GM18907 (cell line): Measurements from ENCODE around the gene PPM1F.

Source experiments
- ATAC-seq: cut with Tn5 transposase; IDR thresholded peaks from one replicate; pipeline ENCODE4 v1.9.1; 2021; ENCODE audit warnings: mild to moderate bottlenecking, moderate library complexity; ENCODE audit not compliant: unreplicated experiment

The PPM1F gene

DNA sequence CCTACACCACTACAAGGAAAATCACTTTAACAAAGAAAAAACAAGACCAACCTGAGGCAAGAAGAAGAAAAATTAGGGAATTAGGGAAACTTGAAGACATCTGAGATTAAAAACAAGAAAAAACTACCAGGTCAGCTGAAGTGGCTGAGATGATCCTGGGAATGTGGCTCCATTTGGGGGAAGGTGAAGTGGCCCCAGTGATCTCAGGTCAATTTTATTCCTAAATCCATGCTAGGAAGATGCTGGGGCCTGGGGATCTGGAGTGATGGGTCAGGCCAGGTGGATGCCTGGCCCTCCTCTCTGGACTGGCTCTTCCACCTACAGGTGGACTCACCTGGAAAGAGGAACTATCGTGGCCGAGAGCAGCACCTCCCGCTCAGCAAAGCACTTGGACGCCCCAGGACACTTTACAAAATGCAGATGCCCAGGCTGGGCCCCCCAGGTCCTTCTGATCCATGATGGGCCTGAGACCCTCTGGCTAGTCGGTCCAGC is 23.3 kb upstream of the PPM1F start:
- ATAC-seq = no peak

GRCh38 chr22:21975273-21975672 is 22.6 kb upstream of the PPM1F start:
- no peak for ATAC-seq

DNA sequence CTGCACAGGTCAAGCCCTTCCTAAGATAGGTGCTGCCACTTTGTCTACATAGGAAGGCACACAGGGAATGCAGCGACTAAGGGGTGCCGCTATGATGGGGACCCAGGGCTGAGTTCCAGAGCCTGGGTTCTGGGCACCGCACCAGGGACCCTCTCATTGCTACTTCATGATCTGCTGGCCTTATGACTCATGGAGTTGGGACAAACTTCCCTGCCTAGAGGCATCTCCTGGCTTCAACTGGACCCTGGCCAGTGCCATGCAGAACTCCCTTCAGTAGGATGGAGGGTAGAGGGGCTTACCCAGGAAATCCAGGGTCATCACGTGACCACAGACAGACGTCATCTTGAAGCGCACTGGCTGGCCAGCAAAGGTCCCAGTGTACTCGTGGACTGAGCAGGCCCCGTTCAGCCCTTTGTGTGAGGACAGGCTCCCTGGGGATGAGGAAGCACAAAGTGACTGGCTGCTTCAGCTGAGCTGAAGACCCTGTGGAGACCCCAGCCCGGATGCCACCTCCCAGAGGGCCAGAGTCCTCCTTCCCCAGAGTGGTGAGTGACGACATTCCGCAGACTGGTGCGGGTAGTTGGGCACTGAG is 21.5 kb upstream of the PPM1F start:
- ATAC-seq = no peak

- no peak for ATAC-seq
Observed at GRCh38 chr22:21972806-21973205, 20.2 kb upstream of the PPM1F start.

DNA sequence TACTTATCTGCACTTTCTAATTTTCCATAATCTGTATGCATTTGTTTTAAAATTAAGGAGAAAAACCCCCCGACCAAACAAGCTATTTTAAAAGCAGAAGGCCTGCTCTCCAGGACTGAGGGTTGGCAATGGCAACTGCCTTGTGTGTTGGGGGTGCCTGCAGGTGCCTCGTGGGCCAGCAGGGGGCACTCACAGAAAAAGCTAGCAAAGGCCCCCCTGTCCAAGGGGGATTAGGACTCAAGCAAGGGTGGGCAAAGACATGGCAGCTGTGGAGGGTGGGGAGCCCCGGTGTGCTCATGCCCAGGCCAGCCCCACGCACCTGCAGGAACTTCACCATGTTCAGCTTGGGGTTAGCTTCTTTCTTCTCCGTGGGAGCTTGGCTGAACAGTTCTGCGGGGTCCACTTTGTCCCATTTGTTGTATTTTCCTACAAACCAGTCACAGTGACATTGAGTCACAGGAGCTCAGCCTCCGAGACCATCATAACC is 19.7 kb upstream of the PPM1F start:
- ATAC-seq = no peak

GRCh38 chr22:21971858-21972275 is 19.2 kb upstream of the PPM1F start:
- ATAC-seq = no peak

GRCh38 chr22:21970800-21971617 is 18.4 kb upstream of the PPM1F start:
- ATAC-seq = no peak

- no peak for ATAC-seq
Observed at GRCh38 chr22:21970037-21970799, 17.6 kb upstream of the PPM1F start.

DNA sequence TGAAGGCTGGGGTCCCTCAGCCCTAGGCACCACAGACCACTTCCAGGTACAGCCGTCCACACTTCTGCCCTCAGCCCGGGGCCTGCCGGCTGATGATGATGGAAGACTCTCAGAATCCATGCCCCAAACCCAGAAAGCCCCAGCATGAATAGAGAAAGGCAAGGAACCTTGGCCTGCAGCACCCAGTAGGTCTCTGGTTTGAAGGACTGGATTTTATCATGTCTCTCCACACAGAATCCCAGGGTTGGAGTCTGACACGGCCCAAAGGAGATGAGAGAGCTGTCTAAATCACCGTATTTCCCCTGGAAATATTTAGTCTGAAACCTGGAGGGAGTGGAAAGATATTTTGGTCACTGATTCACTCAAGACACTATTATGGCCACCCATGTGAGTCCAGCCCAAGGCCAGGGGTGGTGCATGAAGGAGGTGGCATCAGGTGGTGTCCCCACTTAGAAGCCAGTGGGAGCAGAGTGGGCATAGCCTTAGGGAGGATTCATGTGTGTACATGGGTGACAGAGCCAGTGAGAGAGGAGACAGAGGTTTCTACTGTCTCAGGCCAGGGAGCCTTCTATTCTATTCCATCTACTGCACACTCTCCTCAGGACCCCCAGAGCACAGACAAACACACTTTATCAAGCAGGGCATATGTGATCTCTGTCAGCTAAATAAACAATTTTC is 15.9 kb upstream of the PPM1F start:
- no peak for ATAC-seq

GRCh38 chr22:21967693-21968271 is 15.1 kb upstream of the PPM1F start:
- no peak for ATAC-seq

DNA sequence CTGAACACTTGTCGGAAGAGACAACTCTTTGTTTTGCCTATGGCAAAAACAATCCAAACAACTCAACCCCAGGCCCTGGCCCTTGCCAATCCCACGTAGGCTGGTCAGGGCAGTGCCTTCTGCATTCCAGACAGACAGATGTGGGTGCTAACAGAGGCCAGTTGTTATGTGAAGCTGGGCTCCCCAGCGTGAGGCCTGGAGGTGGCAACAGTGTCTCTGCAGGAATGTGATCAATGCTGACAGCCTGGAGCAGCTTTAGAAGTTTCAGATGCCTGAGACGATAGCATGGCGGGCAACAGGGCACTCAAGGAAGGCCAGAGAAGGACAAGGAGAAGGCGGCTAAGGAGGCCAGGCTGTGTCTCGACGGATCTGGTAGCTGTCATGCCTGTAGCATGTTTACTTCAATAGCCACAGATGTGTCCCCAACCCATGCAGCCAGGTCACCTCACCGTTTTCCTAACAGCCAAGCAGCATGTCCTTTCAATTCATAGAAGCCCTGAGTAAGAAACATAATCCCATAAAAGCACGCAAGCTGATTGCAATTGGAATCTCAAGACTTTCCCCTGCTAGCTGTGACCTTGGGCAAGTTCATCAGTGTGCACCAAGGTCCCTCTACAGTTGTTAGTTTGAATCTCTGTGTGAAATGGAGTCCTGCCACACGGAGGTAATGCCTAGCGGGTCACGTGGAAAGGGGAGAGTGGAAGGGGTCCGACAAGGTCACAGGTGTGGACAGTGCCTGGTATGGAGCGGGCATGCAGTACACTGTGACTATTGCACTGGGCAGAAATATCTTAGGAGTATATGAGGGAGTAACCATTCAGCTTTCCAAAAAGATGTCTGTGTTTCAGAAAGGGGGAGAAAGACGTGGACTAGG is 14.2 kb upstream of the PPM1F start:
- ATAC-seq = no peak

DNA sequence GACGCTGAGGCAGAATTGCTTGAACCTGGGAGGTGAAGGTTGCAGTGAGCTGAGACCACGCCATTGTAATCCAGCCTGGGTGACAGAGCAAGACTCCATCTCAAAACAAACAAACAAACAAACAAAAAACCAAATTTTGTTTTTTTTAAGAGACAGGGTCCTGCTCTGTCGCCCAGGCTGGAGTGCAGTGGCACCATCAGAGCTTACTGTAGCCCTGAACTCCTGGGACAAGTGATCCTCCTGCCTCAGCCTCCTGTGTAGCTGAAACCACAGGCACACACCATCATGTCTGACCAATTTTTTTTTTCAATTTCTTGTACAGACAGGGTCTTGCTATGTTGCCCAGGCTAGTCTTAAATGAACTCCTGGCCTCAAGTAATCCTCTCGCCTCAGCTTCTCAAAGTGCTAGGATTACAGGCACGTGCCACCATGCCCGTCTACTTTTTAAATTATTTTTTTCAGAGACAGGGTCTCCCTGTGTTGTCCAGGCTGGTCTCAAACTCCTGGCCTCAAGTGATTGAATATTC is 13.2 kb upstream of the PPM1F start:
- ATAC-seq = no peak

GRCh38 chr22:21964918-21965484 is 12.4 kb upstream of the PPM1F start:
- no peak for ATAC-seq

GRCh38 chr22:21964234-21964633 is 11.6 kb upstream of the PPM1F start:
- no peak for ATAC-seq

GRCh38 chr22:21963790-21964211 is 11.2 kb upstream of the PPM1F start:
- no peak for ATAC-seq

GRCh38 chr22:21963286-21963685 is 10.6 kb upstream of the PPM1F start:
- ATAC-seq = no peak

DNA sequence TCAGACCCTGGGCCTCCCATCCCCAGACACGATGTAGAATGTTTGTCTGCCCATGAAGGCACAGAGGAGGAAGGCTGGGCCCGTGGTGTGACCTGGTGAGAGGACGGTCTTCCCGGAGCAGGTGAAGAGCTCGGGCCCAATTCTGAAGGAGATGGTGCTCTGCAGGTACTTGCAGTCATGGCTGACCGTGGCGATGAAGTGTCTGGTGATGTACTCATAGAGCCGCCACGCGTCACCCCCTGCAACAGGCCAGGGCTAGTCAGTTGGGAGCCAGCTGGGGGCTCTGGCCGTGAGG is 10.0 kb upstream of the PPM1F start:
- no peak for ATAC-seq

DNA sequence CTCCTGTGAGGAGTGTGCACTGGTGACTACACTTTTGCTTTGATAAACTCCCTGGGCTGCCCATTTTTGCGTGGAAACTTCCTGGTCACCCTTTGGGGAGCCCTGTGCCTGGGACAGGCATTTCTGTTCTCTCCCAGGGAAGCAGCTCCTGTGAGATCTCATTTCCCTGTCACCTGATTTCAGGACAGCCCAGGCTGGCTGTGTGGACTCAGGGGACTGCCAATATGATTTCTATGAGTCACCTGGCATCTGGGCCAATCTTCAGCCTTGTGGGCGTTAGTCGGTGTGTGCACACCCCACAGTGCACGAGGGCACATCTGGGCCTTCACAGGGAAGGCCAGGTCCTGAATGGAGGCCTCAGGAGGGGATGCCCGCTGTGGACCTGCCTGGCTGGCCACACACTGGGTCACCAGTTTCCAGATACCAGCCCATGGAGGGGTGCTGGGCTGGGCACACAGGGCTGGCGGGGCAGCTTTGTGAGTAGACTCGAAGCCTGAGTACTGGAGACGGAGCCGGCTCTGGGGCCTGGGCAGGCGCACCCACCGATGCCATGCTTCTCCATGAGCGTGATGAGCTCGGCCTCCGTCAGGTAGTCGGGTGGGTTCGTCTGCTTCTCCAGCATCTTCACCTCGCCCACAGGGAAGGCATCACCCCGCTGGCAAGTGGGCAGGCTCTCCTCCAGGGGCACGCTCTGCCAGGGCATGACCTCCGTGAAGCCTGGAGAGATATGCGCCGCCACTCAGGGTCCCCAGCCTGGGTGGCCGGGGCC is 9.4 kb upstream of the PPM1F start:
- no peak for ATAC-seq
